ENCODE data around the gene SLC29A1. TPM values are rescaled to one million over a fixed set of nuclear protein-coding genes. Genes with fewer than 3 reads are reported as not detected.

The SLC29A1 gene
- total RNA-seq, 1 experiment from 2014 or later, result 7.0 TPM

GRCh38 chr6:44214307-44214706 lies 9.1 kb upstream of the SLC29A1 start:
- no peaks in the 10 kb centered on the region for H3K27me3 Mint-ChIP-seq (ENCODE audit: insufficient read depth, unreplicated experiment)
- CTCF ChIA-PET, result interaction anchor here (2.2 kb wide), 1 partner anchor 20 kb away, joined by 5 read pairs; no protein-coding TSS in a partner anchor
- no peaks in the 10 kb centered on the region for H3K9me3 Mint-ChIP-seq (ENCODE audit: unreplicated experiment)
- POLR2A ChIA-PET, result interaction anchor here (1.5 kb wide), 1 partner anchor 11 kb away, joined by 3 read pairs; no protein-coding TSS in a partner anchor
- no peak overlapping the region for H3K4me3 Mint-ChIP-seq (ENCODE audit: unreplicated experiment)
- no peak for TF ChIP-seq CTCF (IDR thresholded peaks at IDR 0.05; ENCODE audit: unreplicated experiment)
- intact Hi-C loops (cut with micrococcal nuclease), result no loop called here
- no peaks in the 10 kb centered on the region for H3K4me1 Mint-ChIP-seq (ENCODE audit: insufficient read depth, unreplicated experiment)
- DNase-seq (ENCODE audit: unreplicated experiment), result no peak
- no TSS peak for BruUV-seq (replicated peaks)
- H3K27ac Mint-ChIP-seq (ENCODE audit: low read depth, unreplicated experiment), result no peak overlapping the region
- no peaks in the 10 kb centered on the region for H3K36me3 Mint-ChIP-seq (ENCODE audit: insufficient read depth, unreplicated experiment)

GRCh38 chr6:44216677-44217331 lies 6.6 kb upstream of the SLC29A1 start, which contains the start of gene MYMX:
MYMX (plus strand) TSS chr6:44216926; CDS start chr6:44217472, 546 bp downstream.
- intact Hi-C loops (cut with micrococcal nuclease), result no loop called here
- Mint-ChIP-seq H3K27ac (ENCODE audit: low read depth, unreplicated experiment) (no peak within 1 kb of the TSS), H3K9me3 (ENCODE audit: unreplicated experiment) (no peaks in the 10 kb centered on the region), H3K4me3 (ENCODE audit: unreplicated experiment) (no peak within 1 kb of the TSS), H3K4me1 (ENCODE audit: insufficient read depth, unreplicated experiment) (peaks cover 10% of the 10 kb centered on the region), H3K27me3 (ENCODE audit: insufficient read depth, unreplicated experiment) (no peaks in the 10 kb centered on the region), H3K36me3 (ENCODE audit: insufficient read depth, unreplicated experiment) (no peaks in the 10 kb centered on the region)
- ChIA-PET CTCF (interaction anchor here (0.6 to 2.3 kb wide), 5 partner anchors 16 to 551 kb away, joined by 3 to 5 read pairs (median 4); partner anchors contain the start of gene VEGFA), POLR2A (interaction anchor here (0.6 kb wide), 1 partner anchor 1265 kb away, joined by 4 read pairs; no protein-coding TSS in a partner anchor)
- BruUV-seq (replicated peaks), result no TSS peak
- DNase-seq (ENCODE audit: unreplicated experiment), result no peak
- no peak for TF ChIP-seq CTCF (IDR thresholded peaks at IDR 0.05; ENCODE audit: unreplicated experiment)

- no peak for TF ChIP-seq CTCF (IDR thresholded peaks at IDR 0.05; ENCODE audit: unreplicated experiment)
- ChIA-PET CTCF (interaction anchor here (0.6 to 2.3 kb wide), 3 partner anchors 17 to 552 kb away, joined by 3 to 5 read pairs (median 4); no protein-coding TSS in a partner anchor), POLR2A (interaction anchor here (0.7 kb wide), 1 partner anchor 16 kb away, joined by 3 read pairs; no protein-coding TSS in a partner anchor)
- Mint-ChIP-seq H3K9me3 (ENCODE audit: unreplicated experiment) (no peaks in the 10 kb centered on the region), H3K27ac (ENCODE audit: low read depth, unreplicated experiment) (no peak overlapping the region), H3K4me1 (ENCODE audit: insufficient read depth, unreplicated experiment) (peaks cover 14% of the 10 kb centered on the region), H3K27me3 (ENCODE audit: insufficient read depth, unreplicated experiment) (no peaks in the 10 kb centered on the region), H3K36me3 (ENCODE audit: insufficient read depth, unreplicated experiment) (no peaks in the 10 kb centered on the region), H3K4me3 (ENCODE audit: unreplicated experiment) (no peak overlapping the region)
- no TSS peak for BruUV-seq (replicated peaks)
- DNase-seq (ENCODE audit: unreplicated experiment), result peak; percentile 62
- intact Hi-C loops (cut with micrococcal nuclease), result no loop called here
These were observed 5.9 kb upstream of the SLC29A1 start for GRCh38 chr6:44217332-44218143.
